Caco-2 (cell line): ENCODE measurements around the gene MAP4K4. TPM values are rescaled to one million over a fixed set of nuclear protein-coding genes. Genes with fewer than 3 reads are reported as not detected.

Experiments used
- BruUV-seq: library from RNA; stranded (reverse); fragments of 400-500 nt; replicated peaks from 2 replicates; lab custom pipeline; 2021; lab: Mats Ljungman, UMichigan
- CTCF ChIA-PET: fragments of 300-600 bp; sonication (Branson Sonifier 250); formaldehyde crosslinking; loops from one replicate; lab custom pipeline; 2022; ENCODE audit warnings: antibody characterized with exemption; lab: Charles Lee
- POLR2A ChIA-PET: fragments of 300-600 bp; sonication (Branson Sonifier 250); formaldehyde crosslinking; loops from one replicate; lab custom pipeline; 2022; ENCODE audit warnings: antibody characterized with exemption; lab: Charles Lee
- DNase-seq, 2 experiments: peaks; one replicate each; pipeline versions ENCODE4 v3.0.0 to v3.0.0-alpha.2; 2020 to 2022
- H3K27me3 ChIP-seq: replicated peaks from 2 replicates; pipeline ENCODE4 v1.6.0; 2011; ENCODE audit warnings: low read length; ENCODE audit not compliant: control insufficient read depth, insufficient read depth
- H3K36me3 ChIP-seq: 2 replicates; pipeline ENCODE4 v1.5.1; 2011; ENCODE audit warnings: low read length; ENCODE audit not compliant: control insufficient read depth, insufficient read depth
- H3K4me1 ChIP-seq: fragments of 250-450 bp; sonication (Bioruptor Pico); 2 replicates; pipeline ENCODE4 v1.5.1; 2020; ENCODE audit warnings: mild to moderate bottlenecking
- H3K4me3 ChIP-seq: 2 replicates; pipeline ENCODE4 v1.5.1; 2011; ENCODE audit warnings: low read depth, mild to moderate bottlenecking, control low read depth, low read length
- H3K9me3 ChIP-seq: fragments of 250-450 bp; sonication (Bioruptor Pico); 2 replicates; pipeline ENCODE4 v1.5.1; 2020; ENCODE audit warnings: mild to moderate bottlenecking, moderate library complexity
- H3K27ac Mint-ChIP-seq: one replicate; pipeline ENCODE4 v1.8.0; 2022; ENCODE audit warnings: mixed read lengths; ENCODE audit not compliant: unreplicated experiment
- H3K27me3 Mint-ChIP-seq: one replicate; pipeline ENCODE4 v1.8.0; 2022; ENCODE audit warnings: mixed read lengths; ENCODE audit not compliant: insufficient read depth, unreplicated experiment
- H3K36me3 Mint-ChIP-seq: one replicate; pipeline ENCODE4 v1.8.0; 2022; ENCODE audit warnings: mild to moderate bottlenecking, mixed read lengths; ENCODE audit not compliant: insufficient read depth, unreplicated experiment
- H3K4me1 Mint-ChIP-seq: one replicate; pipeline ENCODE4 v1.8.0; 2022; ENCODE audit warnings: low read depth, mixed read lengths; ENCODE audit not compliant: unreplicated experiment
- H3K4me3 Mint-ChIP-seq: one replicate; pipeline ENCODE4 v1.8.0; 2022; ENCODE audit warnings: mild to moderate bottlenecking, moderate library complexity, mixed read lengths; ENCODE audit not compliant: unreplicated experiment
- H3K9me3 Mint-ChIP-seq: one replicate; pipeline ENCODE4 v1.8.0; 2022; ENCODE audit warnings: mixed read lengths; ENCODE audit not compliant: unreplicated experiment
- CTCF ChIP-seq, 2 experiments: fragments of 200-600 bp in 1 of 2; IDR thresholded peaks; 1 replicate in 1 of 2; 2 replicates in 1 of 2; pipeline versions ENCODE4 v1.5.1 to v1.8.0; 2011 to 2022; ENCODE audit warnings: antibody characterized with exemption in 1 of 2, control low read depth in 1 of 2, inconsistent platforms in 1 of 2, low read depth in 1 of 2, low read length in 1 of 2, mild to moderate bottlenecking in 1 of 2, moderate library complexity in 1 of 2; ENCODE audit not compliant: insufficient read depth in 1 of 2, severe bottlenecking in 1 of 2, unreplicated experiment in 1 of 2
- intact Hi-C: fragments of 100-400 bp; cut with micrococcal nuclease; formaldehyde crosslinking; loops from one replicate; pipeline ENCODE4 v1.10.0; 2022; ENCODE audit not compliant: unreplicated experiment
- total RNA-seq: library from RNA; stranded (reverse); gene quantifications from 2 replicates; pipeline ENCODE4 v1.2.3, GENCODE V29; 2022

MAP4K4 gene
- total RNA-seq, 1 experiment from 2014 or later = 257 TPM

- no peak overlapping the region for H3K4me3 Mint-ChIP-seq
- no TSS peak for BruUV-seq
- H3K27me3 ChIP-seq = no peaks in the 10 kb centered on the region
- peaks cover 28% of the 10 kb centered on the region for H3K4me1 Mint-ChIP-seq
- ChIA-PET CTCF (no interaction called here), POLR2A (no interaction called here)
- no peaks in the 10 kb centered on the region for H3K9me3 ChIP-seq
- H3K4me3 ChIP-seq = no peak overlapping the region
- peaks cover 2% of the 10 kb centered on the region; the same call in 1 of the 2 replicates for H3K36me3 ChIP-seq
- no peaks in the 10 kb centered on the region for H3K27me3 Mint-ChIP-seq
- peaks cover 26% of the 10 kb centered on the region for H3K4me1 ChIP-seq
- peaks cover 88% of the 10 kb centered on the region for H3K36me3 Mint-ChIP-seq
- DNase-seq = peak in 1 of 2 experiments; percentile 21
- H3K9me3 Mint-ChIP-seq = no peaks in the 10 kb centered on the region
- intact Hi-C loops = no loop called here
- no peak for TF ChIP-seq CTCF (IDR thresholded peaks at IDR 0.05; ENCODE audit: insufficient read depth in 1 of 2, low read depth in 1 of 2, low read length in 1 of 2, severe bottlenecking in 1 of 2, unreplicated experiment in 1 of 2)
- peak overlapping the region; percentile 10 for H3K27ac Mint-ChIP-seq
Observed at GRCh38 chr2:101858246-101858645, 160.7 kb downstream of the MAP4K4 start.

GRCh38 chr2:101858910-101859309 is 161.4 kb downstream of the MAP4K4 start:
- Mint-ChIP-seq H3K27ac (no peak overlapping the region), H3K4me3 (no peak overlapping the region), H3K4me1 (peaks cover 23% of the 10 kb centered on the region), H3K36me3 (peaks cover 88% of the 10 kb centered on the region), H3K9me3 (no peaks in the 10 kb centered on the region), H3K27me3 (no peaks in the 10 kb centered on the region)
- CTCF ChIA-PET = no interaction called here
- POLR2A ChIA-PET = no interaction called here
- BruUV-seq = no TSS peak
- Histone ChIP-seq H3K9me3 (no peaks in the 10 kb centered on the region), H3K27me3 (no peaks in the 10 kb centered on the region), H3K36me3 (peaks cover 2% of the 10 kb centered on the region; the same call in 1 of the 2 replicates), H3K4me3 (no peak overlapping the region), H3K4me1 (peaks cover 25% of the 10 kb centered on the region)
- DNase-seq = no peak
- TF ChIP-seq CTCF (IDR thresholded peaks at IDR 0.05; ENCODE audit: insufficient read depth in 1 of 2, low read depth in 1 of 2, low read length in 1 of 2, severe bottlenecking in 1 of 2, unreplicated experiment in 1 of 2) = no peak
- intact Hi-C loops = no loop called here

GRCh38 chr2:101859604-101860003 is 162.1 kb downstream of the MAP4K4 start:
- BruUV-seq = no TSS peak
- Histone ChIP-seq H3K4me1 (peaks cover 18% of the 10 kb centered on the region), H3K4me3 (no peak overlapping the region), H3K36me3 (peaks cover 2% of the 10 kb centered on the region; the same call in 1 of the 2 replicates), H3K27me3 (no peaks in the 10 kb centered on the region), H3K9me3 (no peaks in the 10 kb centered on the region)
- TF ChIP-seq CTCF (IDR thresholded peaks at IDR 0.05; ENCODE audit: insufficient read depth in 1 of 2, low read depth in 1 of 2, low read length in 1 of 2, severe bottlenecking in 1 of 2, unreplicated experiment in 1 of 2) = no peak
- no peaks in the 10 kb centered on the region for H3K9me3 Mint-ChIP-seq
- intact Hi-C loops = no loop called here
- peaks cover 87% of the 10 kb centered on the region for H3K36me3 Mint-ChIP-seq
- CTCF ChIA-PET = no interaction called here
- no peak for DNase-seq
- no peaks in the 10 kb centered on the region for H3K27me3 Mint-ChIP-seq
- POLR2A ChIA-PET = no interaction called here
- H3K4me3 Mint-ChIP-seq = no peak overlapping the region
- peaks cover 17% of the 10 kb centered on the region for H3K4me1 Mint-ChIP-seq
- no peak overlapping the region for H3K27ac Mint-ChIP-seq
